22Rv1 (cell line): Measurements from ENCODE around the gene NCK1.

Experiments used
- ZFX ChIP-seq: fragments of 450-650 bp; IDR thresholded peaks from 2 replicates; pipeline ENCODE4 v1.6.1; 2017; ENCODE audit warnings: antibody characterized with exemption, borderline replicate concordance
- TF ChIP-seq, protein P1 (sequence below): fragments of 450-650 bp; IDR thresholded peaks from 2 replicates; pipeline ENCODE4 v1.5.1; 2017; ENCODE audit warnings: mild to moderate bottlenecking

- TF ChIP-seq, protein P1, sequence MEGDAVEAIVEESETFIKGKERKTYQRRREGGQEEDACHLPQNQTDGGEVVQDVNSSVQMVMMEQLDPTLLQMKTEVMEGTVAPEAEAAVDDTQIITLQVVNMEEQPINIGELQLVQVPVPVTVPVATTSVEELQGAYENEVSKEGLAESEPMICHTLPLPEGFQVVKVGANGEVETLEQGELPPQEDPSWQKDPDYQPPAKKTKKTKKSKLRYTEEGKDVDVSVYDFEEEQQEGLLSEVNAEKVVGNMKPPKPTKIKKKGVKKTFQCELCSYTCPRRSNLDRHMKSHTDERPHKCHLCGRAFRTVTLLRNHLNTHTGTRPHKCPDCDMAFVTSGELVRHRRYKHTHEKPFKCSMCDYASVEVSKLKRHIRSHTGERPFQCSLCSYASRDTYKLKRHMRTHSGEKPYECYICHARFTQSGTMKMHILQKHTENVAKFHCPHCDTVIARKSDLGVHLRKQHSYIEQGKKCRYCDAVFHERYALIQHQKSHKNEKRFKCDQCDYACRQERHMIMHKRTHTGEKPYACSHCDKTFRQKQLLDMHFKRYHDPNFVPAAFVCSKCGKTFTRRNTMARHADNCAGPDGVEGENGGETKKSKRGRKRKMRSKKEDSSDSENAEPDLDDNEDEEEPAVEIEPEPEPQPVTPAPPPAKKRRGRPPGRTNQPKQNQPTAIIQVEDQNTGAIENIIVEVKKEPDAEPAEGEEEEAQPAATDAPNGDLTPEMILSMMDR: no peak
- no peak for TF ChIP-seq ZFX
These were observed 93.2 kb downstream of the NCK1 start for GRCh38 chr3:136954980-136955780.
